KMS-11 (cell line): ENCODE results near the gene DNAH10.

Experiments
- H2AFZ ChIP-seq: fragments of 200-600 bp; sonication (generic); 2 replicates; pipeline ENCODE4 v1.6.1; 2016; ENCODE audit warnings: antibody characterized with exemption, mixed run types, low read depth
- H3K27ac ChIP-seq: fragments of 200-600 bp; sonication (generic); 2 replicates; pipeline ENCODE4 v1.6.1; 2016; ENCODE audit warnings: mild to moderate bottlenecking, mixed run types
- H3K27me3 ChIP-seq: fragments of 200-600 bp; sonication (generic); 2 replicates; pipeline ENCODE4 v1.6.1; 2017; ENCODE audit warnings: mild to moderate bottlenecking, low read depth, mixed run types, moderate library complexity; ENCODE audit not compliant: insufficient read depth
- H3K36me3 ChIP-seq: fragments of 200-600 bp; sonication (generic); 2 replicates; pipeline ENCODE4 v1.6.1; 2017; ENCODE audit warnings: mild to moderate bottlenecking, mixed run types; ENCODE audit not compliant: insufficient read depth
- H3K4me1 ChIP-seq: fragments of 200-600 bp; sonication (generic); 2 replicates; pipeline ENCODE4 v1.6.1; 2016; ENCODE audit warnings: mild to moderate bottlenecking, low read depth, mixed run types; ENCODE audit not compliant: poor library complexity, severe bottlenecking
- H3K4me2 ChIP-seq: fragments of 200-600 bp; sonication (generic); 2 replicates; pipeline ENCODE4 v1.7.0; 2016; ENCODE audit warnings: mild to moderate bottlenecking, mixed run types
- H3K4me3 ChIP-seq: fragments of 200-600 bp; sonication (generic); IDR thresholded peaks from 2 replicates; pipeline ENCODE4 v1.6.1; 2017; ENCODE audit warnings: low read depth, low read length, mixed read lengths; ENCODE audit not compliant: insufficient read depth
- H3K79me2 ChIP-seq: fragments of 200-600 bp; sonication (generic); 2 replicates; pipeline ENCODE4 v1.6.1; 2016; ENCODE audit warnings: low read depth, mixed run types; ENCODE audit not compliant: insufficient read depth
- H3K9ac ChIP-seq: fragments of 200-600 bp; sonication (generic); 2 replicates; pipeline ENCODE4 v1.6.1; 2016; ENCODE audit warnings: mild to moderate bottlenecking, mixed run types
- H4K20me1 ChIP-seq: fragments of 200-600 bp; sonication (generic); 2 replicates; pipeline ENCODE4 v1.6.1; 2016; ENCODE audit warnings: mild to moderate bottlenecking, mixed run types; ENCODE audit not compliant: insufficient read depth
- CTCF ChIP-seq: fragments of 200-600 bp; sonication (generic); conservative IDR thresholded peaks from 2 replicates; pipeline ENCODE4 v1.6.1; 2017; ENCODE audit warnings: low read depth, mild to moderate bottlenecking, antibody characterized with exemption, low read length, moderate library complexity, mixed read lengths

DNAH10 gene

GRCh38 chr12:123762715-123763052, 583 bp downstream of the DNAH10 start:
- H3K4me3 ChIP-seq: no peak overlapping the region

GRCh38 chr12:123763093-123763492, 992 bp downstream of the DNAH10 start:
- Histone ChIP-seq H3K9ac (no peak overlapping the region), H3K27me3 (peaks cover 7% of the 10 kb centered on the region; the same call in 1 of the 2 replicates), H3K4me2 (no peak overlapping the region), H3K27ac (no peak overlapping the region), H3K4me1 (no peaks in the 10 kb centered on the region), H2AFZ (no peak overlapping the region), H3K4me3 (no peak overlapping the region), H3K36me3 (no peaks in the 10 kb centered on the region), H4K20me1 (no peaks in the 10 kb centered on the region), H3K79me2 (no peaks in the 10 kb centered on the region)
- TF ChIP-seq CTCF: no peak

More at GRCh38 chr12:123762715-123763052, 583 bp downstream of the DNAH10 start:
- Histone ChIP-seq H3K36me3 (no peaks in the 10 kb centered on the region), H3K4me2 (no peak overlapping the region), H3K27me3 (peaks cover 7% of the 10 kb centered on the region; the same call in 1 of the 2 replicates), H2AFZ (no peak overlapping the region), H3K27ac (no peak overlapping the region), H4K20me1 (no peaks in the 10 kb centered on the region), H3K79me2 (no peaks in the 10 kb centered on the region), H3K9ac (no peak overlapping the region), H3K4me1 (no peaks in the 10 kb centered on the region)
- TF ChIP-seq CTCF: no peak

DNA sequence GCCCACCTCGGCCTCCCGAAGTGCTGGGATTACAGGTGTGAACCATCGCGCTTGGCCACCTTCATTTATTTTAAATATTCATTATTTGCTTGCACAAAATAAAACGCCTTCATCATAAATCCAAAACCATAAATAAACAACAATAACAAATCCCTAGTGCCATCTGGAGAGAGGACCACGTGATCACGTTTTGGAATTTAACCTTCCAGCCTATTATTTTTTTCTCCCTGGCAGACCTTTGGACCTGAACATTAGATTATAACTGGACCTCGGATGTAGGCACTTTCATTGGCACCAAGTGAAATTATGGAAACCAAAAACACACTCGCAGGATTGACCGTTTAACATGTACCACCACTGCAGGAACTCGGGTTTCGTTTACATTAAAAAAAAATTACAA, 2.0 kb downstream of the DNAH10 start:
- peaks cover 16% of the 10 kb centered on the region; the same call in 1 of the 2 replicates for H3K27me3 ChIP-seq
- no peak overlapping the region for H3K4me2 ChIP-seq
- no peak overlapping the region for H3K4me3 ChIP-seq
- no peaks in the 10 kb centered on the region for H3K36me3 ChIP-seq
- H2AFZ ChIP-seq: no peak overlapping the region
- no peak overlapping the region for H3K9ac ChIP-seq
- no peaks in the 10 kb centered on the region for H4K20me1 ChIP-seq
- no peak overlapping the region for H3K27ac ChIP-seq
- no peaks in the 10 kb centered on the region for H3K79me2 ChIP-seq
- no peak for TF ChIP-seq CTCF
- no peaks in the 10 kb centered on the region for H3K4me1 ChIP-seq

DNA sequence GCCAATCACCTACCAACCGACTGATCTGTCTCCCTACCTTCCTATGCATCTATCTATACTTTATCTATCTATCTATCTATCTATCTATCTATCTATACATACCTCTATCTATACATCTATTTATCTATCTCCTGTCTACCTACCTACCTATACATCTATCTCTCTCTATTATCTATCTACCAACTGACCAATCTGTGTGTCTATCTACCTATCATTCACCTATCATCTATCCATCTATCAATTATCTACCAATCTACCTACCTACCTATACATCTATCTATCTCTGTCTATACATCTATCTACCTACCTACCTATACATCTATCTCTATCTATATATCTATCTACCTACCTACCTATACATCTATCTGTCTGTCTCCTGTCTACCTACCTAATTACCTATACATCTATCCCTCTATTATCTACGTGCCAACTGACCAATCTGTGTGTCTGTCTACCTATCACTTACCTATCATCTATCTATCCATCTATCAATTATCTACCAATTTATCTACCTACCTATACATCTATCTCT, 3.5 kb downstream of the DNAH10 start:
- Histone ChIP-seq H3K79me2 (no peaks in the 10 kb centered on the region), H3K27me3 (peaks cover 16% of the 10 kb centered on the region; the same call in 1 of the 2 replicates)
- no peak for TF ChIP-seq CTCF

More for the DNA sequence above, 3.5 kb downstream of the DNAH10 start:
- no peak overlapping the region for H3K4me3 ChIP-seq
- H2AFZ ChIP-seq: no peak overlapping the region
- no peak overlapping the region for H3K27ac ChIP-seq
- H3K4me2 ChIP-seq: no peak overlapping the region
- H3K9ac ChIP-seq: no peak overlapping the region
- H4K20me1 ChIP-seq: no peaks in the 10 kb centered on the region
- no peaks in the 10 kb centered on the region for H3K4me1 ChIP-seq
- no peaks in the 10 kb centered on the region for H3K36me3 ChIP-seq
